HepG2 (cell line): ENCODE measurements around the gene CEBPG. TPM values are rescaled to one million over a fixed set of nuclear protein-coding genes. Genes with fewer than 3 reads are reported as not detected.

Experiments used
- EEA1 ChIP-seq: sonication (generic); formaldehyde crosslinking; IDR thresholded peaks from 2 replicates; pipeline ENCODE4 v1.5.1; 2020; ENCODE audit warnings: mild to moderate bottlenecking, missing genetic modification reagents, borderline replicate concordance
- ETV6 ChIP-seq: sonication (generic); formaldehyde crosslinking; conservative IDR thresholded peaks from 2 replicates; pipeline ENCODE4 v1.4.0; 2020; ENCODE audit warnings: missing genetic modification reagents
- HHEX ChIP-seq: IDR thresholded peaks from 2 replicates; pipeline ENCODE4 v1.6.1; 2016; ENCODE audit warnings: control low read depth
- LCORL ChIP-seq, 2 experiments: fragments of 450-650 bp in 1 of 2; sonication (generic) in 1 of 2; formaldehyde crosslinking in 1 of 2; IDR thresholded peaks; 2 replicates each; pipeline versions ENCODE4 v1.5.0 to v1.6.1; 2017 to 2020; ENCODE audit warnings: antibody characterized with exemption in 1 of 2, missing genetic modification reagents in 1 of 2
- MEIS2 ChIP-seq: sonication (generic); formaldehyde crosslinking; IDR thresholded peaks from 2 replicates; pipeline ENCODE4 v1.9.0; 2021; ENCODE audit warnings: mild to moderate bottlenecking, missing genetic modification reagents
- NFATC3 ChIP-seq: sonication (generic); formaldehyde crosslinking; IDR thresholded peaks from 2 replicates; pipeline ENCODE4 v1.5.1; 2020; ENCODE audit warnings: mild to moderate bottlenecking, missing genetic modification reagents
- SMARCE1 ChIP-seq: fragments of 450-650 bp; IDR thresholded peaks from 2 replicates; pipeline ENCODE4 v1.6.1; 2017; ENCODE audit warnings: borderline replicate concordance
- TFAP4 ChIP-seq: sonication (generic); IDR thresholded peaks from 2 replicates; pipeline ENCODE4 v1.6.1; 2016; ENCODE audit warnings: low read depth, borderline replicate concordance
- USF2 ChIP-seq, 2 experiments: sonication (generic) in 1 of 2; formaldehyde crosslinking in 1 of 2; IDR thresholded peaks; 2 replicates each; pipeline versions ENCODE4 v1.5.1 to v1.6.1; 2011 to 2020; ENCODE audit warnings: borderline replicate concordance in 1 of 2, low read depth in 1 of 2, low read length in 1 of 2, mild to moderate bottlenecking in 1 of 2, missing genetic modification reagents in 1 of 2, moderate library complexity in 1 of 2
- ZBTB10 ChIP-seq: sonication (generic); formaldehyde crosslinking; IDR thresholded peaks from 2 replicates; pipeline ENCODE4 v1.4.0; 2020; ENCODE audit warnings: missing genetic modification reagents, borderline replicate concordance
- ZBTB42 ChIP-seq: sonication (generic); formaldehyde crosslinking; IDR thresholded peaks from 2 replicates; pipeline ENCODE4 v1.5.0; 2020; ENCODE audit warnings: mild to moderate bottlenecking, missing genetic modification reagents
- ZFYVE20 ChIP-seq: sonication (generic); formaldehyde crosslinking; IDR thresholded peaks from 2 replicates; pipeline ENCODE4 v1.8.0; 2023; ENCODE audit warnings: low read depth, mild to moderate bottlenecking, moderate library complexity, missing genetic modification reagents, borderline replicate concordance
- ZNF280D ChIP-seq: sonication (generic); formaldehyde crosslinking; IDR thresholded peaks from 2 replicates; pipeline ENCODE4 v1.5.1; 2020; ENCODE audit warnings: mild to moderate bottlenecking, missing genetic modification reagents
- ZNF597 ChIP-seq: sonication (generic); formaldehyde crosslinking; IDR thresholded peaks from 2 replicates; pipeline ENCODE4 v1.5.0; 2020; ENCODE audit warnings: missing genetic modification reagents
- ZNF768 ChIP-seq: sonication (generic); formaldehyde crosslinking; IDR thresholded peaks from 2 replicates; pipeline ENCODE4 v1.4.0; 2020; ENCODE audit warnings: missing genetic modification reagents
- polyA plus RNA-seq, 8 experiments: library from polyadenylated mRNA; depleted of rRNA in 3 of 8; stranded (reverse) in 7 of 8; unstranded in 1 of 8; fragments of >200 nt; fragmentation: Illumina TruSeq in 4 of 8; extraction: Trizol in 4 of 8; gene quantifications; 2 replicates each; pipeline versions ENCODE4 v1.2.1 to v1.2.3, GENCODE V29; 2011 to 2016; ENCODE audit warnings: low read depth in 4 of 8, missing spikeins in 1 of 8, mixed read lengths in 1 of 8; ENCODE audit not compliant: insufficient read depth in 1 of 8
- total RNA-seq, 5 experiments: library from RNA; depleted of rRNA; stranded (reverse); fragments of >200 nt; fragmentation: Illumina TruSeq; extraction: Trizol; gene quantifications; 2 replicates each; pipeline ENCODE4 v1.2.3, GENCODE V29; 2016; ENCODE audit warnings: low read depth in 1 of 5

CEBPG gene
- total and polyA plus RNA-seq, 2 of the 13 experiments (the other 11 are each of a cell fraction or from before 2014, with no cell fraction given), result 25.7 to 34.3 TPM

- TF ChIP-seq HHEX (peak; percentile 64), LCORL (IDR thresholded peaks at IDR 0.05) (no peak), LCORL (CRISPR knock-in tag; IDR thresholded peaks at IDR 0.05) (peak; percentile 99), ZNF280D (CRISPR knock-in tag) (peak; percentile 97; the same call in 1 of the 2 replicates), EEA1 (CRISPR knock-in tag) (peak; percentile 99; the same call in 1 of the 2 replicates), MEIS2 (CRISPR knock-in tag) (peak; percentile 96), USF2 (IDR thresholded peaks at IDR 0.05; ENCODE audit: low read depth, low read length) (peak; percentile 65), USF2 (CRISPR knock-in tag; IDR thresholded peaks at IDR 0.05; ENCODE audit: borderline replicate concordance) (peak; percentile 92), ZNF597 (CRISPR knock-in tag) (no peak), ZNF768 (CRISPR knock-in tag) (peak; percentile 87), SMARCE1 (no peak), ETV6 (CRISPR knock-in tag) (peak; percentile 98), TFAP4 (peak; percentile 74; the same call in 1 of the 2 replicates), NFATC3 (CRISPR knock-in tag) (peak; percentile 97), ZFYVE20 (CRISPR knock-in tag) (peak; percentile 97), ZBTB42 (CRISPR knock-in tag) (peak; percentile 98), ZBTB10 (CRISPR knock-in tag) (peak; percentile 99)
These were observed 19.1 kb downstream of the CEBPG start (continued) for GRCh38 chr19:33392341-33393285.
